Endothelial cell (in vitro differentiated cells): ENCODE measurements around the gene FUT8. TPM values are rescaled to one million over a fixed set of nuclear protein-coding genes. Genes with fewer than 3 reads are reported as not detected.

Experiments
- DNase-seq: peaks from one replicate; pipeline ENCODE4 v3.0.0; 2021; ENCODE audit warnings: low spot score
- H3K27ac Mint-ChIP-seq: one replicate; pipeline ENCODE4 v1.8.0; 2021; ENCODE audit warnings: mixed read lengths, inconsistent platforms; ENCODE audit not compliant: unreplicated experiment
- H3K27me3 Mint-ChIP-seq: one replicate; pipeline ENCODE4 v1.8.0; 2021; ENCODE audit warnings: mild to moderate bottlenecking, moderate library complexity, mixed read lengths, inconsistent platforms; ENCODE audit not compliant: unreplicated experiment
- H3K36me3 Mint-ChIP-seq: one replicate; pipeline ENCODE4 v1.8.0; 2021; ENCODE audit warnings: mild to moderate bottlenecking, low read depth, mixed read lengths, inconsistent platforms; ENCODE audit not compliant: unreplicated experiment
- H3K4me1 Mint-ChIP-seq: one replicate; pipeline ENCODE4 v1.8.0; 2021; ENCODE audit warnings: mild to moderate bottlenecking, mixed read lengths, inconsistent platforms; ENCODE audit not compliant: unreplicated experiment
- H3K4me3 Mint-ChIP-seq: one replicate; pipeline ENCODE4 v1.8.0; 2021; ENCODE audit warnings: mild to moderate bottlenecking, mixed read lengths, inconsistent platforms; ENCODE audit not compliant: unreplicated experiment
- H3K9me3 Mint-ChIP-seq: one replicate; pipeline ENCODE4 v1.8.0; 2021; ENCODE audit warnings: mixed read lengths, inconsistent platforms; ENCODE audit not compliant: unreplicated experiment
- total RNA-seq: library from RNA; stranded (reverse); fragmentation: NEBNext Ultra II Directional; extraction: Animal tissue kit (Norgen Biotek cat#: 25700); gene quantifications from one replicate; pipeline ENCODE4 v1.2.1, GENCODE V29; 2021; ENCODE audit not compliant: unreplicated experiment
- TF ChIP-seq, protein P1 (sequence below): fragments of 200-600 bp; sonication (generic); IDR thresholded peaks from one replicate; pipeline ENCODE4 v1.5.0; 2021; ENCODE audit warnings: antibody characterized with exemption; ENCODE audit not compliant: unreplicated experiment

FUT8 gene
- total RNA-seq, 1 donor from 2014 or later: 65.4 TPM

DNA sequence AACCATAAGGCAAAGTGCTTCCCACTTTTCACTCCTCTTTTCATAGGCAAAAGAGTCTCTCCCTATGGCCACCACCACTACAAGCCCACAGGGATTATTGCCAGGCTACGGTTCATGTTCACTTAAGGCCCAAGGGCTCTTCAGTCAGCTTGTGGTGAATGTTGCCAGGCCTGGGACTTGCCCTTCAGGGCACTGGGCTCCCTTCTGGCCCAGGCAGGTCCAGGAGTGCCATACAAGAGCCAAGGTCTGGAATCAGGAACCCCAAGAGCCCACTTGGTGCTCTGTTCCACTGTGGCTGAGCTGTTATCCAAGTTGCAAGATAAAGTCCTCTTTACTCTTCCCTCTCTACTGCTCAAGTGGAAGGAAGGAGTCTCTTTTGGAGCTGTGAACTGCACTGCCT lies 307.6 kb downstream of the FUT8 start:
- no peaks in the 10 kb centered on the region for H3K4me1 Mint-ChIP-seq
- H3K27me3 Mint-ChIP-seq: peaks cover 3% of the 10 kb centered on the region
- no peak overlapping the region for H3K27ac Mint-ChIP-seq
- H3K4me3 Mint-ChIP-seq: no peak overlapping the region
- H3K9me3 Mint-ChIP-seq: peaks cover 8% of the 10 kb centered on the region
- DNase-seq: no peak
- peaks cover 35% of the 10 kb centered on the region for H3K36me3 Mint-ChIP-seq
- TF ChIP-seq, protein P1, sequence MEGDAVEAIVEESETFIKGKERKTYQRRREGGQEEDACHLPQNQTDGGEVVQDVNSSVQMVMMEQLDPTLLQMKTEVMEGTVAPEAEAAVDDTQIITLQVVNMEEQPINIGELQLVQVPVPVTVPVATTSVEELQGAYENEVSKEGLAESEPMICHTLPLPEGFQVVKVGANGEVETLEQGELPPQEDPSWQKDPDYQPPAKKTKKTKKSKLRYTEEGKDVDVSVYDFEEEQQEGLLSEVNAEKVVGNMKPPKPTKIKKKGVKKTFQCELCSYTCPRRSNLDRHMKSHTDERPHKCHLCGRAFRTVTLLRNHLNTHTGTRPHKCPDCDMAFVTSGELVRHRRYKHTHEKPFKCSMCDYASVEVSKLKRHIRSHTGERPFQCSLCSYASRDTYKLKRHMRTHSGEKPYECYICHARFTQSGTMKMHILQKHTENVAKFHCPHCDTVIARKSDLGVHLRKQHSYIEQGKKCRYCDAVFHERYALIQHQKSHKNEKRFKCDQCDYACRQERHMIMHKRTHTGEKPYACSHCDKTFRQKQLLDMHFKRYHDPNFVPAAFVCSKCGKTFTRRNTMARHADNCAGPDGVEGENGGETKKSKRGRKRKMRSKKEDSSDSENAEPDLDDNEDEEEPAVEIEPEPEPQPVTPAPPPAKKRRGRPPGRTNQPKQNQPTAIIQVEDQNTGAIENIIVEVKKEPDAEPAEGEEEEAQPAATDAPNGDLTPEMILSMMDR: no peak

DNA sequence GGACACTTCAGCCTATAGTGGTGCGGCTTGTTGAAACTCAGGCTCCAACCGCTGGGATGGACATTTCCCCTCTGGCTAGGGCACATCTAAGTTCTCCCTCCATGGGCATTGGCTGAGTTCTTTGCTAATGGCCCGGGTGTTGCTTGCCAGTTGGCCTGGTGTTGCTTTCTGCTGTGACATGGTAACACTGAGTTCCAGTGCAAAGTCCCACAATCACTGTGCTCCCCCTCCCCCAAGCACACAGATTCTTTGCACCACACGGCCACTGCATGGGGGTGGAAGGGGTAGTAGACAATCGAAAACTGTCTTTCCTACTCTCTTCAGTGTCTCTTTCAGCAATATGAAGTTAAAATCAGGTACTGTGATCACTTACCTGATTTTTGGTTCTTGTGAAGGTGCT lies 308.2 kb downstream of the FUT8 start:
- H3K4me3 Mint-ChIP-seq: no peak overlapping the region
- TF ChIP-seq, protein P1: no peak
- no peak for DNase-seq
- no peak overlapping the region for H3K27ac Mint-ChIP-seq
- H3K36me3 Mint-ChIP-seq: peaks cover 35% of the 10 kb centered on the region
- no peaks in the 10 kb centered on the region for H3K4me1 Mint-ChIP-seq
- peaks cover 8% of the 10 kb centered on the region for H3K9me3 Mint-ChIP-seq
- peaks cover 3% of the 10 kb centered on the region for H3K27me3 Mint-ChIP-seq

DNA sequence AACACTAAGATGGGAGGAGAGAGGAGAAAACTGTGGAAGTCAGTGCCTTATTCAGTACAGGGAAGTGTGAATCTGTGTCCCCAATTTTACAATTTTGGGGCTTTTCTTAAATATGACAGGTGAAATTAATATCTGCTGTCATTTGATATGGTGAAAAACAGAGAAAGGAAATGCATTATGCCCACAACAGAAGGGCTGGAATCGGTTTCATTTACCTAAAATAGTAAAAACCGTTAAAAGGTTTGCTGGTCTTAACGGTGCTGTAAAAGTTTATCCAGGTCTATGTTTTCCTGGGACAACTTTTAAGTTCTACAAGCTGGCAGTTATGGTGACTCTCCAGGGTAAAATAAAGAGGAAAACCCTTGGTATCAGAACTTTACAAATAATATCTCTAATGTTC lies 310.8 kb downstream of the FUT8 start:
- DNase-seq: no peak
- no peak overlapping the region for H3K4me3 Mint-ChIP-seq
- H3K9me3 Mint-ChIP-seq: no peaks in the 10 kb centered on the region
- TF ChIP-seq, protein P1: no peak
- peaks cover 3% of the 10 kb centered on the region for H3K27me3 Mint-ChIP-seq
- H3K27ac Mint-ChIP-seq: no peak overlapping the region
- peaks cover 39% of the 10 kb centered on the region for H3K36me3 Mint-ChIP-seq
- no peaks in the 10 kb centered on the region for H3K4me1 Mint-ChIP-seq

DNA sequence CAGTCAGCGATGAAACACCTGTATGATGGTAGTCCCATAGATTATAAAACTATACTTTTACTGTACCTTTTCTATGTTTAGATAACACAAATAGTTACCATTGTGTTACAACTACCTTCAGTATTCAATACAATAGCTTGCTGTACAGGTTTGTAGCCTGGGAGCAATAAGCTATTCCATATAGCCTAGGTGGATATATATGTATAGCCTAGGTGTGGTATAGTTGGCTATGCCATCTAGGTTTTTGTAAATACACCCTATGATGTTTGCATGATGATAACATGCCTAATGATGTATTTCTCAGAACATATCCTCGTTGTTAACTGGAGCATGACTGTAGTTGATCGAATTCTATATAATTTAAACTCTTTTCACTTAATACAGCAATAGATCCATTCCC lies 316.1 kb downstream of the FUT8 start:
- peaks cover 24% of the 10 kb centered on the region for H3K36me3 Mint-ChIP-seq
- TF ChIP-seq, protein P1: no peak
- H3K27ac Mint-ChIP-seq: no peak overlapping the region
- no peaks in the 10 kb centered on the region for H3K4me1 Mint-ChIP-seq
- H3K4me3 Mint-ChIP-seq: no peak overlapping the region
- H3K9me3 Mint-ChIP-seq: no peaks in the 10 kb centered on the region
- H3K27me3 Mint-ChIP-seq: no peaks in the 10 kb centered on the region
- DNase-seq: no peak

DNA sequence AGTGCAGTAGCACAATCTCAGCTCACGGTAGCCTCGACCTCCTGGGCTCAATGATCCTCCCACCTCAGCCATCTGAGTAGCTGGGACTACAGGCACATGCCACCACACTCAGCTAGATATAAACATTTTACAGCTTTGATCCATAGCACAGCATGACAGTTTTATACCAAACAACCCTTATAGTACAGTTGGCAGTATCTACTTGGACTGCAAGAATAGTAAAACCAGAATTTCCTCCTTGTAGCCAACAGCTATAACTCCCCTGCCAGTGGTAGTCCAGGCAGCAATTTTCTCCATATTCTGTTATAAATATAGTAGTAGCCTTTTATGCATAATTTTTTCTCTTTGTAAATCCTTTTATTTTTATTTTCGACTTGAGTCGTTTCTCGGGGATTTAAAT lies 317.0 kb downstream of the FUT8 start:
- TF ChIP-seq, protein P1: no peak
- no peaks in the 10 kb centered on the region for H3K4me1 Mint-ChIP-seq
- DNase-seq: no peak
- no peaks in the 10 kb centered on the region for H3K27me3 Mint-ChIP-seq
- peaks cover 22% of the 10 kb centered on the region for H3K36me3 Mint-ChIP-seq
- no peaks in the 10 kb centered on the region for H3K9me3 Mint-ChIP-seq
- H3K27ac Mint-ChIP-seq: no peak overlapping the region
- no peak overlapping the region for H3K4me3 Mint-ChIP-seq
